Mucosa of descending colon (tissue), 3 donors: Measurements from ENCODE around the gene JAZF1. TPM values are rescaled to one million over a fixed set of nuclear protein-coding genes. Genes with fewer than 3 reads are reported as not detected.

Experiments
- ATAC-seq: fragments of 200-7000 bp; cut with Tn5 transposase; one replicate; pipeline ENCODE4 v1.9.1; 2020; ENCODE audit warnings: mild to moderate bottlenecking, moderate library complexity
- DNase-seq, 3 donors: peaks; one replicate each; pipeline ENCODE4 v3.0.0-alpha.2; 2020
- H3K36me3 ChIP-seq: fragments of 200-600 bp; one replicate; pipeline ENCODE4 v1.8.0; 2021; ENCODE audit warnings: low read depth, mild to moderate bottlenecking
- H3K4me1 ChIP-seq: fragments of 200-600 bp; one replicate; pipeline ENCODE4 v1.8.0; 2021; ENCODE audit warnings: low read depth, mild to moderate bottlenecking
- H3K4me3 ChIP-seq: fragments of 200-600 bp; one replicate; pipeline ENCODE4 v1.8.0; 2021; ENCODE audit warnings: mild to moderate bottlenecking
- H3K9me3 ChIP-seq: fragments of 200-600 bp; one replicate; pipeline ENCODE4 v1.8.0; 2021; ENCODE audit warnings: mild to moderate bottlenecking
- CTCF ChIP-seq: fragments of 200-600 bp; IDR thresholded peaks from one replicate; pipeline ENCODE4 v1.8.0; 2022; ENCODE audit warnings: antibody characterized with exemption, mild to moderate bottlenecking
- intact Hi-C, 2 donors: fragments of 100-400 bp; cut with DNase I in 1 of 2; cut with micrococcal nuclease in 1 of 2; formaldehyde crosslinking; loops; one replicate each; pipeline versions ENCODE4 v1.11.0 to v1.11.1; 2022; cut with DNase I, micrococcal nuclease
- total RNA-seq, 3 donors: library from RNA; stranded (reverse); fragmentation: NEBNext Ultra II Directional in 2 of 3; extraction: Animal tissue kit (Norgen Biotek cat#: 25700) in 2 of 3; gene quantifications; one replicate each; pipeline versions ENCODE4 v1.2.1 to v1.2.4, GENCODE V29; 2021 to 2023
- donor health status: DM: no; HTN: no; CAD: no; lungs with moderate emphysema.
- donor health status: DM: no; HTN: no; CAD: no.
- donor health status: DM: no; HTN: yes; CAD: no.

Gene JAZF1
- total RNA-seq, 3 donors from 2014 or later = 4.9 to 68.4 (median 6.4) TPM

- Histone ChIP-seq H3K4me1 (no peaks in the 10 kb centered on the region), H3K4me3 (no peak overlapping the region), H3K9me3 (no peaks in the 10 kb centered on the region), H3K36me3 (no peaks in the 10 kb centered on the region)
- DNase-seq (no peak), ATAC-seq (no peak)
- TF ChIP-seq CTCF = no peak
- intact Hi-C loops = no loop called here
These were observed 134.6 kb downstream of the JAZF1 start for GRCh38 chr7:28046035-28046434.

GRCh38 chr7:28045592-28045991 lies 135.0 kb downstream of the JAZF1 start:
- Histone ChIP-seq H3K4me1 (no peaks in the 10 kb centered on the region), H3K36me3 (no peaks in the 10 kb centered on the region), H3K4me3 (no peak overlapping the region), H3K9me3 (no peaks in the 10 kb centered on the region)
- ATAC-seq (no peak), DNase-seq (no peak)
- no peak for TF ChIP-seq CTCF
- intact Hi-C loops = no loop called here

- DNase-seq (no peak), ATAC-seq (no peak)
- H3K9me3 ChIP-seq = no peaks in the 10 kb centered on the region
- H3K36me3 ChIP-seq = no peaks in the 10 kb centered on the region
- no peaks in the 10 kb centered on the region for H3K4me1 ChIP-seq
- no peak overlapping the region for H3K4me3 ChIP-seq
- TF ChIP-seq CTCF = no peak
- intact Hi-C loops = no loop called here
These were observed 135.8 kb downstream of the JAZF1 start for GRCh38 chr7:28044825-28045224.

GRCh38 chr7:28042721-28043120 lies 137.9 kb downstream of the JAZF1 start:
- Histone ChIP-seq H3K9me3 (no peaks in the 10 kb centered on the region), H3K36me3 (no peaks in the 10 kb centered on the region), H3K4me1 (no peaks in the 10 kb centered on the region), H3K4me3 (no peak overlapping the region)
- intact Hi-C loops = no loop called here
- DNase-seq (no peak), ATAC-seq (no peak)
- no peak for TF ChIP-seq CTCF

- no peak for TF ChIP-seq CTCF
- no peaks in the 10 kb centered on the region for H3K9me3 ChIP-seq
- ATAC-seq (no peak), DNase-seq (no peak)
- H3K4me1 ChIP-seq = peaks cover 6% of the 10 kb centered on the region
- H3K4me3 ChIP-seq = no peak overlapping the region
- intact Hi-C loops = no loop called here
- H3K36me3 ChIP-seq = no peaks in the 10 kb centered on the region
These were observed 138.9 kb downstream of the JAZF1 start for GRCh38 chr7:28041508-28042314.
